ENCODE data around the gene FMNL1.
"Not testable (repeated sequence)": the region's sequence is repeated elsewhere in the genome, so short reads cannot be mapped to it uniquely, and the experiment has no call there.

FMNL1 gene

DNA sequence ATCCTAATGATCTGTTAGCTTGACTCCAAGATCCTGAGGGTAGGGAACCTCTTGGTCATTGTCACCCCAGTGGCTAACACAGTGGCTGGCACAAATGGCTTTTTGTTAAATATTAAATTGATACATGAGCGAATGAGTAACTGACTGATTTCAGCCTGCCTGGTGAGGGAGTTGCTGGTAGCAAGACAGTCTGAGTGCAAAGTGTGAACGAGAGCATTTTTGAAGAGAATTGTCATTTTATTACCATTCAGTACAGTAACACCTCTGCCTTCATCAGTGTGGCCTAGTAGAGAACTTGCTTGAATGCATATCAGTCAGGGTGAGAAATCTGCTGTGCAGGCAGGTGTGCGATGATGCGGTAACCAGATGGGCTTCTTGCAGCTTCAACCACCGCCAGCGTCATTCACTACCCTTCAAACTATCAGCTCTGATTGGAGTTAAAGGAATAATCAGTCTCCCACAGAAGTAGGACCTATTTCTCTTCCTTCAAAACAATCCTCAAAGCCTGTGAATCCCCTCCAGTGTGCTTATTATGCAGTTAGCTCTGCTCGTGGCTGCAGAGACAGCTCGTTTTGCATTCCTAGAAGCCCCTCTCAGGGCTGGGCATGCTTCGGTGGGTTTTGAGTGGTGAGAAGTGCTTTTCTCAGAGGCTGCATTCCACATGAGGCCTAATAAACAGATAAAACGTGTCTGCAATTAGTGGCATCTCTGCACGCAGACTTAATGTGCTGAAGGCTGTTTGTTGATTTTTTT, 31.0 kb upstream of the FMNL1 start:
- Histone ChIP-seq H3K4me2 (peak overlapping the region in 8 of 11 experiments; percentile 43 to 65 (median 54); a peak in 16 of 22 replicates), H4K20me1 (no peaks in the 10 kb centered on the region), H3K27ac (peak overlapping the region in 3 of 11 experiments; percentile 1 to 10 (median 9); a peak in 3 of 22 replicates), H3K36me3 (no peaks in the 10 kb centered on the region), H3K4me1 (peaks cover 7 to 34% (median 25%) of the 10 kb centered on the region in 10 experiments; a peak in 19 of 20 replicates), H3K27me3 (no peaks in the 10 kb centered on the region), H3K9ac (0 out of 22 replicates have a peak overlapping the region, but pooled peaks of 2 of the 11 experiments have one; percentile 6 to 14), H3K9me3 (replicated peaks in 1 of 11) (peaks cover 0 to 2% (median 0%) of the 10 kb centered on the region in 11 experiments; a peak in 1 of 22 replicates), H3K4me3 (no peak overlapping the region)
- TF ChIP-seq Cebpa-rat (IDR thresholded peaks at IDR 0.05) = no peak

DNA sequence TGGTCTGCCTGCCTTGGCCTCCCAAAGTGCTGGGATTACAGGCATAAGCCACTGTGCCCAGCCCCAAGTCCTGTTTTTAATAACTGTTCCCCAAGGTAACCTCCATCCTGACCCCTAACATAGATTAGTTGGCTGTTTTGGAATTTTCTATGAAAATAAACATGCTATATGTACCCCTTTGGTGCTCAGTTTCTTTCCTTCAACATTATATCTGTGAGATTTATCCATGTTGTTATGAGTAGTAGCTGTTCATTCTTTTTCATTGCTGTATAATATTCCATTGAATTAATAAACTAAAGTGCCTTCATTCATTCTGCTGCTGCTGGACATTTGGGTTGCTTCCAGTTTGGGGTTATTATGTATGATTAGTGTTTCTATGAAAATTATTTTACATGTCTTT, 26.3 kb upstream of the FMNL1 start:
- Histone ChIP-seq H3K36me3 (no peaks in the 10 kb centered on the region), H3K4me2 (no peak overlapping the region), H3K27ac (no peak overlapping the region; a peak in 1 of 22 replicates), H4K20me1 (no peaks in the 10 kb centered on the region), H3K9ac (no peak overlapping the region), H3K4me1 (peaks cover 32 to 63% (median 57%) of the 10 kb centered on the region in 10 experiments), H3K27me3 (no peaks in the 10 kb centered on the region), H3K9me3 (replicated peaks in 1 of 11) (peaks cover 0 to 4% (median 0%) of the 10 kb centered on the region in 11 experiments; a peak in 1 of 22 replicates), H3K4me3 (no peak overlapping the region)
- no peak for TF ChIP-seq Cebpa-rat (IDR thresholded peaks at IDR 0.05)

DNA sequence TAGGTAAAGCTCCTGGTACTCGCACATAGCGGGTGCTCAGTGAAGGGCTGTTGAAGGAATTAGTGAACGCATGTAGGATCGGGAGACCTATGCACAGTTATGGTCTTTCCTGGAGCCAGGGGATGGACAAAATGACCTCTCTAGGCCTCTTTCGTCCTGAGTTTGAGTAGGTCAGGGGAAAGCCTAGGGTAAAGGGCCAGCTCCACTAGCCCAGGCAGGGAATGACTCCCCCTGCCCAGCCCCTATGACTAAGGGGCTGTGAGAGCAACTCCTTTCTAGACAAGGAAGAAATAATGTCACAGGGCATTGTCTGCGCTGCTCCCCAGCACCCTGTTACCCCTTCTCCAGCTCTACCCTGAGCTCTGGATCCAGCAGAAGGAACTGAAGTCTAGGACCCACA, 24.6 kb upstream of the FMNL1 start:
- Histone ChIP-seq H3K9me3 (replicated peaks in 1 of 11) (peaks cover 0 to 4% (median 0%) of the 10 kb centered on the region in 11 experiments; a peak in 1 of 22 replicates), H4K20me1 (no peaks in the 10 kb centered on the region), H3K9ac (peak overlapping the region; percentile 37 to 83 (median 77); a peak in 18 of 22 replicates), H3K36me3 (no peaks in the 10 kb centered on the region), H3K4me3 (peak overlapping the region in 1 of 10 experiments; percentile 39; a peak in 1 of 20 replicates), H3K4me1 (peaks cover 49 to 63% (median 59%) of the 10 kb centered on the region in 10 experiments), H3K4me2 (peak overlapping the region; percentile 64 to 82 (median 75); a peak in 21 of 22 replicates), H3K27me3 (no peaks in the 10 kb centered on the region), H3K27ac (peak overlapping the region in 10 of 11 experiments; percentile 31 to 95 (median 88); a peak in 20 of 22 replicates)
- no peak for TF ChIP-seq Cebpa-rat (IDR thresholded peaks at IDR 0.05)

DNA sequence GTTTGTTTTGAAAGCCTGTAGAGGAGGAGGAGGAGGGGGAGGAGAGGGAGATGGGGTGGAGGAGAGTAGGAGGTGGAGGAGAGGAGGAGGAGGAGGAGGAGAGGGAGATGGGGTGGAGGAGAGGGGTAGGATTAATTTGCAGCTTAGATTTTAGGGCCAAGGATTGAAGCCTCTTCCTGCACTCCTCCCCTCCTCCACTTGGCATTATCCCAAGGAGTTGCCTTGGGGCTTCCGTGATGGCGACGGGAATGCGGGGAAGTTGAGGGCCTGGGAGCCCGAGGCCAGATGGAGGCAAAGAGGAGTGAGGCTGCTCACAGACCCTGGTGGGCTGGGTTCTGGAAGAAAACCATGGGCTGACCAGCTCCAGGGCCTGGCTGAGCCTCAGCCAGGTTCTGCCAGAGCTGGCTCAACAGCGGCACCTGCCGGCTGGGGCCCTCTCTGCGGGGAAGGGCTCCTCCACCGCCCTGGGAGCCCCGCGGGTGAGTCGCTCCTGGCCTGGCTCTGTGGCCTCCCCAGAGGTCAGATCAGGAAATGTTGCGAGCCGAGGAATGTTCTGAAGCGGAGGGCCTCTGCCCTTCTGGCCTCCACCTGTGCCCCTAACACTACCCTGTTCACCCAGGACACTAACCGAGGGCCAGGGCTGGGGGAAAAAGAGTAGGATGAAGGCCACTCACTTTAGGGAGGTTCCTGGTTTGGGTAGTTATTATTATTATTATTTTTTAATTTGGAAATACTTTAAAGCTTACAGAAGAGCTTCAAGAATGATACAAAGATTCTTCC, 23.9 kb upstream of the FMNL1 start:
- Histone ChIP-seq H3K4me2 (peak overlapping the region; percentile 64 to 82 (median 75)), H3K4me1 (peaks cover 51 to 68% (median 61%) of the 10 kb centered on the region in 10 experiments), H3K9me3 (replicated peaks in 1 of 11) (peaks cover 0 to 4% (median 0%) of the 10 kb centered on the region in 11 experiments; a peak in 1 of 22 replicates), H3K9ac (peak overlapping the region; percentile 52 to 83 (median 77); a peak in 21 of 22 replicates), H3K27me3 (no peaks in the 10 kb centered on the region), H3K27ac (peak overlapping the region; percentile 36 to 95 (median 88); a peak in 21 of 22 replicates), H3K4me3 (peak overlapping the region in 5 of 10 experiments; percentile 2 to 39 (median 16); a peak in 7 of 20 replicates), H3K36me3 (no peaks in the 10 kb centered on the region), H4K20me1 (no peaks in the 10 kb centered on the region)
- TF ChIP-seq Cebpa-rat (IDR thresholded peaks at IDR 0.05) = no peak

DNA sequence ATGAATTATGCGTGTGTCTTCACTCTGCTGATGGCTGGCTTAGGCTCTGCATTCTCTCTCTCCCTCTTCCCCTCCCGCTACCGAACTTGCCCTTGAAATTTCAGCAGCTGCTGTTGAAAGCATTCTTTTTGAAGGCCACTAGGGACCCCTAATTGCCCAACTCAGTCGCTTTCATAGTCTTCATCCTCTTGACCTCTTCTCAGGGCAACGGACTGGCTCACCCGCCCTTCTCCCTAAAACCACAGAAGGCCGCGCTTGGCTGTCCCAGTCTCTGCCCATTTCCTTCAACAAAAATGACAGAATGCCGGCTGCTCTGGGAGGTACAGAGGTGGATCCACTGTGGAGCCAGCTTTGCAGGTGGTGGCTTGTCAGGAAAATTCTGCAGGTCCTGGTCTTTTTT, 21.0 kb upstream of the FMNL1 start:
- Histone ChIP-seq H3K9ac (peak overlapping the region in 10 of 11 experiments; percentile 26 to 83 (median 78); a peak in 17 of 22 replicates), H3K4me3 (peak overlapping the region in 1 of 10 experiments; percentile 1; a peak in 1 of 20 replicates), H3K36me3 (peaks cover 0 to 11% (median 0%) of the 10 kb centered on the region in 11 experiments; a peak in 2 of 22 replicates), H3K9me3 (replicated peaks in 1 of 11) (peaks cover 0 to 8% (median 0%) of the 10 kb centered on the region in 11 experiments; a peak in 4 of 22 replicates), H4K20me1 (no peaks in the 10 kb centered on the region), H3K27me3 (no peaks in the 10 kb centered on the region), H3K27ac (peak overlapping the region in 9 of 11 experiments; percentile 75 to 95 (median 89); a peak in 18 of 22 replicates), H3K4me2 (peak overlapping the region; percentile 68 to 82 (median 75)), H3K4me1 (peaks cover 51 to 81% (median 70%) of the 10 kb centered on the region in 10 experiments)
- peak in 9 of 11 experiments; percentile 78 to 95 (median 91); a peak in 17 of 22 replicates for TF ChIP-seq Cebpa-rat (IDR thresholded peaks at IDR 0.05)

DNA sequence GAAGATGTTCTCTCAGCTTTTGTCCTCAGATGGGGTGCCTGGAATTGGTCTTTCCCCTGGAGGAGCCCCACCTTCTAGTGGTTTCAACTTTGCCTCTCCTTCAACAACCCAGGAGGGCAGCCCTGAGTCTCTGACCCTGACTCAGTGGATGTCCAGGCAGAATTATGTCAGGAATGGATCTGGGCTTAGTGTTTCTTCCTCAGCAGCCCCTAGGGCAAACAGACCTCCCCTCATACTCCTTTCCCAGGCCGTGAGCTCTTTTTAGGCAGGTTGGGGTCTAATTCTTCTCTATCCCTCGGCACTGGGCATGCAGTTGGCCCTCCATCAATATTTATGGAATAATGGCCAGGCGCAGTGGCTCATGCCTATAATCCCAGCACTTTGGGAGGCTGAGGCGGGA, 20.2 kb upstream of the FMNL1 start:
- H3K27me3 ChIP-seq = no peaks in the 10 kb centered on the region
- peaks cover 0 to 16% (median 0%) of the 10 kb centered on the region in 11 experiments; a peak in 9 of 22 replicates for H3K36me3 ChIP-seq
- H4K20me1 ChIP-seq = no peaks in the 10 kb centered on the region
- H3K27ac ChIP-seq = peak overlapping the region in 9 of 11 experiments; percentile 75 to 95 (median 89); a peak in 18 of 22 replicates
- no peak overlapping the region for H3K4me3 ChIP-seq
- H3K9ac ChIP-seq = peak overlapping the region in 10 of 11 experiments; percentile 26 to 83 (median 78); a peak in 18 of 22 replicates
- peak overlapping the region; percentile 68 to 82 (median 75) for H3K4me2 ChIP-seq
- peaks cover 51 to 79% (median 69%) of the 10 kb centered on the region in 10 experiments for H3K4me1 ChIP-seq
- H3K9me3 ChIP-seq (replicated peaks in 1 of 11) = peaks cover 0 to 8% (median 0%) of the 10 kb centered on the region in 11 experiments; a peak in 3 of 22 replicates
- TF ChIP-seq Cebpa-rat (IDR thresholded peaks at IDR 0.05) = no peak

DNA sequence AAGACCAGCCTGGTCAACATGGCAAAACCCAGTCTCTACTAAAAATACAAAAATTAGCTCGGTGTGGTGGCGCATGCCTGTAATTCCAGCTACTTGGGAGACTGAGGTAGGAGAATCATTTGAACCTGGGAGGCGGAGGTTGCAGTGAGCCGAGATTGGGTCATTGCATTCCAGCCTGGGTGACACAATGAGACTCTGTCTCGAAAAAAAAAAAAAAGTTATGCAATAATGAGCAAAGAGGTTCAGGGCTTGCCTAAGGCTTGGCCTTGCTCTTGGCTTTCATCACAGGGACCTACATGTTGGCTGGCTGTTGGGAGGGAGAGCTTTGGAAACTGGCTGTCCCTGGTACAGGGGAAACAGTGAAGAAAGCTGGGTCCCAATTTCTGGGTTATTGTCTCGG, 19.8 kb upstream of the FMNL1 start:
- Histone ChIP-seq H3K9ac (peak overlapping the region in 8 of 11 experiments; percentile 53 to 83 (median 80); a peak in 9 of 22 replicates), H3K27ac (peak overlapping the region in 9 of 11 experiments; percentile 75 to 95 (median 89); a peak in 18 of 22 replicates), H3K36me3 (peaks cover 0 to 20% (median 0%) of the 10 kb centered on the region in 11 experiments; a peak in 9 of 22 replicates), H3K4me1 (peaks cover 50 to 75% (median 66%) of the 10 kb centered on the region in 10 experiments), H3K4me2 (peak overlapping the region; percentile 68 to 82 (median 75); a peak in 21 of 22 replicates)
- H3K4me3 ChIP-seq; H4K20me1 ChIP-seq; H3K9me3 ChIP-seq (replicated peaks in 1 of 11); H3K27me3 ChIP-seq: not testable (repeated sequence)
- TF ChIP-seq Cebpa-rat (IDR thresholded peaks at IDR 0.05) = peak in 9 of 11 experiments; percentile 27 to 78 (median 64); a peak in 11 of 22 replicates

Measured in BLaER1 treated with 17β-estradiol and CSF1 and Interleukin-3, amounts not matched to agents 10 nM and 100 nM (cell line).